Epidermal melanocyte (primary cell): ENCODE results near the gene DES.
"Not testable (repeated sequence)": the region's sequence is repeated elsewhere in the genome, so short reads cannot be mapped to it uniquely, and the experiment has no call there.

Source experiments
- DNase-seq: peaks from one replicate; pipeline ENCODE4 v3.0.0; 2011; ENCODE audit warnings: low spot score; ENCODE audit not compliant: insufficient read length

DES gene

DNA sequence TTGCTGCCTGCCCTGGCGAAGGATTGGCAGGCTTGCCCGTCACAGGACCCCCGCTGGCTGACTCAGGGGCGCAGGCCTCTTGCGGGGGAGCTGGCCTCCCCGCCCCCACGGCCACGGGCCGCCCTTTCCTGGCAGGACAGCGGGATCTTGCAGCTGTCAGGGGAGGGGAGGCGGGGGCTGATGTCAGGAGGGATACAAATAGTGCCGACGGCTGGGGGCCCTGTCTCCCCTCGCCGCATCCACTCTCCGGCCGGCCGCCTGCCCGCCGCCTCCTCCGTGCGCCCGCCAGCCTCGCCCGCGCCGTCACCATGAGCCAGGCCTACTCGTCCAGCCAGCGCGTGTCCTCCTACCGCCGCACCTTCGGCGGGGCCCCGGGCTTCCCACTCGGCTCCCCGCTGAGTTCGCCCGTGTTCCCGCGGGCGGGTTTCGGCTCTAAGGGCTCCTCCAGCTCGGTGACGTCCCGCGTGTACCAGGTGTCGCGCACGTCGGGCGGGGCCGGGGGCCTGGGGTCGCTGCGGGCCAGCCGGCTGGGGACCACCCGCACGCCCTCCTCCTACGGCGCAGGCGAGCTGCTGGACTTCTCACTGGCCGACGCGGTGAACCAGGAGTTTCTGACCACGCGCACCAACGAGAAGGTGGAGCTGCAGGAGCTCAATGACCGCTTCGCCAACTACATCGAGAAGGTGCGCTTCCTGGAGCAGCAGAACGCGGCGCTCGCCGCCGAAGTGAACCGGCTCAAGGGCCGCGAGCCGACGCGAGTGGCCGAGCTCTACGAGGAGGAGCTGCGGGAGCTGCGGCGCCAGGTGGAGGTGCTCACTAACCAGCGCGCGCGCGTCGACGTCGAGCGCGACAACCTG is at the start of gene DES:
DES (plus strand) TSS at position 223 of the 857 bp plus-strand sequence; CDS start at position 309, 86 bp downstream.
- no peak for DNase-seq

DNA sequence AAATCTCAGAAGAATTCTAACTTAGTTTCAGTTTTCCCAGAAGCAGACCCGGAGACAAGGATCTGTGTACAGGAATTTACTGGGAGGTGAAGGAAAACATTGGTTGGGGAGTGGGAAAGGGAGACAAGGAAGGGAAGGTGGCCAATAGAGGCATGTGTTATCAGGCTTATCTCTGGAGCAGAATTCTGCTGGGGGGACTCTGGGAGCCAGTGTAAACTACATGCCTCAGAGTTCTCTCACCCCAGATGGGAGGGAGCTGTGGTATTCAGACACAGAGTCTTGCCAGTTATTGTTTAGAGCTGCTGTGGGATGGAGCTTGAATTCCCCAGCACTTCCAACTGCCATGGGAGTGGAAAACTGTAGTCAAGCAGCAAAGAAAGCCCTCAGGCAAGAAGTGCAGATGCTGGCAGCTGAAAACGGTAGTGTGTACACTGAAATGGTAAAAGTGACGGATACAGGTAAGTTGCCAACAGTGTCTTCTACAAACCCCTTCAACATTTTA is 49.4 kb upstream of the DES start:
- DNase-seq, result no peak

DNA sequence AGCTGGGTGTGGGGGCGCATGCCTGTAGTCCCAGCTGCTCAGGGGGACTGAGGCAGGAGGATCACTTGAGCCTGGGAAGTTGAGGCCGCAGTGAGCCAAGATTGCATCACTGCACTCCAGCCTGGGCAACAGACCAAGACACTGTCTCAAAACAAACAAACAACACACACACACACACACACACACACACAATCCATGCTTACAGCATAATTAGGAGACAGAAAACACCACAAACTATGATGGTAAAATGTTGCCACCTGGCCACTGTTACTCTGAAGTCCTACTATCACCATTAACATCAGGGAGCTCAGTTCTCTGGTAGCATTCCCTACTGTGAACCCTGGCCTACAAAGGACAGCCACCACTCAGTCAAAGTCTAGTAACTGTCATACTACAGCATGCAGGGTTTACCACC is 48.7 kb upstream of the DES start:
- no peak for DNase-seq

GRCh38 chr2:219378163-219378851 is 39.9 kb upstream of the DES start:
- DNase-seq, result no peak

- no peak for DNase-seq
Measured at GRCh38 chr2:219380926-219381325, 37.3 kb upstream of the DES start.

DNA sequence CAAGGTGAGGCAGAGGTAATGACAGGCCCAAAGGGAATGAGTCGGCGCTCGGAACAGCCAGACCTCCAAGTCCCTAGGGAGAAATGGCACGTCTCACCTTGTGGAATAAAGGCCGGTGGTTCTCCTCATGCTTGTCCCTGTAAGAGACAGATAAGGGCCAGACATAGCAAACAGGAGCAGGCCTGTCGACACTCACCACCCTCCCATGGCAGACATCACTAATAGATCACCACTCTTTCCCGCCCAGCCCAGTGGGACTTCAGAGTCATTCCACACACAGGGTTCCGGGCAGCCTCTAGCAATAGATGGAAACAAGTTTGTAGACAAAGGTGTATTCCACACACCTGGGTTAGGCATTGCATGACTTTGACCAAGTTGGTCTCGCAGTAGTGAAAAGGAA is 36.7 kb upstream of the DES start:
- no peak for DNase-seq

DNA sequence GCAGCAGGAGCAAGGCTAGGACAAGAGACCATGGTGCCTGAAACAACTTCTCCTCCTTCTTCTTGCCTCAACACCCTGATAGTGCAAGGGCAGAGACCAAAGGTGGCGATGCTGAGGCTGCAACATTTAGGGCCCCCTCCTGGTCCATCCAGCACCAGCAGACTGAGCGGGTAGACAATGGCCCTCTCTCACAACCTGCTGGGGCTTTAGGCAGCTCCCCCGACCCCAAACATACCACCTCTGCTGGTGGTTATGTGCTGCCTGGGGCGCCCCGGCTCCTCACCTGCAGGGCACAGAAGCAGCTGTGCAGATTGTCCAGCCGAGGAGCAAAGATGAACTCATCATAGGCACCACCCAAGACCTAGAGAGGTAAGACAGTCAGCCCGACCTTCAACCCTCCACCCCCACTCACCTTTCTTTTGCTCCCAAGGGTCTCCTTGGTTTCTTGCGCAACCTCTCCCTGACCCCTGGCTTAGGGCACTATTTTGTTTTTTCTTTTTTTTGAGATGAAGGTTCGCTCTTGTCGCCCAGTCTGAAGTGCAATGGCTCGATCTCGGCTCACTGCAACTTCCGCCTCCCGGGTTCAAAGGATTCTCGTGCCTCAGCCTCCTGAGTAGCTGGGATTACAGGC is 34.0 kb upstream of the DES start:
- no peak for DNase-seq

- DNase-seq, result no peak
Measured at GRCh38 chr2:219384859-219385258, 33.3 kb upstream of the DES start.

DNA sequence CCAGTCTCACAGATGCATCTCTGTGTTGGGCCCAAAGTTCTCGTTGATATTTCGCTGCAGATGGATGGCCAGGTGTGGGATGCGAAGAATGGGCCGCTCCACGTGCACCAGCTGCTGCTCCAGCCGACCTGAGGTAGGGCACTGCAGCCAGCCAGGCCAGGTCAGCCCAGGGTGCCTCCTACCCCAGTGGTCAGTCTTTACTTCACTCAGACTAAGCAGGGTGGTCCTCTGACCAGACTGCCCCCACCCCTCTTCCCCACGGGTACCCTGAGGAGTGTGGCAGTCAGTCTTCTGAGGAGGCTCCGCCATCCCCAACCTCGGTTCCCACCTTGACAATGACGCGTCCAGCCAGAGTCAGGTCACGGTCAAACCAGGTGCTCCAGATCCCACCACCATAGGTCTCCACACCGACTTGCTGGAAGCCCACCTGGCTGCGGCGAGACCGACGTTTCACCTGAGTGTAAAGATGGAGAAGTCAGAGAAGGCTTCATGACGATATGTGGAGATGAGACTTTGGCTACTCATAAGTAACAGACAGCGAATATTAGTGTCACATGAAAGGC is 32.1 kb upstream of the DES start:
- DNase-seq, result no peak

DNA sequence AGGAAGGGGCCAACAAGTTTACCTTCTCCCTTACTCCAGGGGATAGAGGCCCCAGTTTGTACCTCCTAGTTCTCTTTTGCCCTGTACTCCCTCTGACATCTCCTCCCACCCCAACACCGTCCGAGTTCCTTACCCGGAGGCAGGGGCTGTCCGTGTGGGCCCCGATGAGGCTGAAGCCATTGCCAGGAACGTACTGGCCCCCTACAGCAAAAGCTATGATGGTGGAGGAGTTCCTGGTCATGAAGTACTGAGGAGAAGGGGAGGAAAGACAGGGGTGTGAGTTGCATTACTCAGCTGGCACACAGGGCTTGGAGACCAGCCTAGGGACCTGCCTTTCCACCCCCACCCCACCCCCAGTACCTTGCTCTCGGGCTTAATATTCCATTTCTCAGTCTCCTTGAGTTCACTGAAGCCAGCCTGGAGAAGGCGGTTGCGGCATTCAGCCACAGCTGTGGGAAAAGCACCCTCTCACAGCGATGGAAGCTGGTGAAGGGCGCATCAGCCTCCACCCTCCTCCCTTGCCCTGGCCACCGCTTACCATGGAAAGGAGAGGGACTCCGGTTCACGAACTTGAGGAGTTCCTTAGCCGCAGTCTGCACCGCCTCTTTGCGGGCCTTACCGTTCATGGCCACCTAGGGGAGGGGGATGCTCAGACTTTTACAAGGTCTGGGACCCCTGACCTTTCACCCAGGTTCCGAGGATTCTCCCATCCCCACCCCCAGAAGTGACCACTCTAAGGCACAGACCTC is 31.5 kb upstream of the DES start:
- no peak for DNase-seq

DNA sequence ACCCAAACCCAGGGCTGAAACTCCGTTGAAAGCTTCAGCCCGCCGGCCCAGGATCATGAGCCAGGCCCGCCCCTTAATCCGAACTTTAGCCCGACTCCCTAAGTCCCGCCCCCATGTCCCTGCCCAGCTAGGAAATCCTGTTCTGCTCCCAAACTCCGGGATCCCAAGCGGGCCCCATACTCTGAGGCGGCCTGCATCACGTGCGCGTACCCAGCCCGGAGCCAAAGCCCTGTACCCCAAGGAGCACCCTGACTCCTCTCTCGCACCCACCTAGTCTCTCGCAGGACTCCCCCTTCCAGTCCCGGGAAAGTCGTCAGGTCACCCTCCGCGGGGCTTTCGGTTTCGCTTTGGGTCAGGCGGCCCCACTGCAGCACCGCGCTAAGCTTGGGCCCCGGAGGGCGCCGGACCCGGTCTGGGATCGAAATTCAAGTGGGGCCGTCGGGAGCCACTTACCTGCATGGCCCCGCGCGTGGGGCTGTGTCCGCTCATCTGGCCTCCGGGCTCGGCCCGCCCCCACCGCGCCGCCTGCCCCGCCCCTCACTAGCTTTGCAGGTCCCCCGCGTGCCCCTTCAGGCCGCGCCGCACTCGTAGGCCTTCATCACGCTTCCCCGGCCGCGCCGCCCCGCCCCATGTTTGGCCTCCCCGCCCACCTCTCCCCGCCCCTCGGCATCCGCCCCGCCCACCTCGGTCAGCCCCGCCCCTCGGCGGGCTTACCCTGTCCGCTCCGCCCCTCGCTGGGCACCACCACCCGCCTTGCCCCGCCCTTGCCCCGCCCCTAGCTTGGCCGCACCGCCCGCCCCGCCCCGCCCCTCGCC is 30.7 kb upstream of the DES start, which contains the start of gene DNPEP:
DNPEP (minus strand) TSS at position 607 of the 815 bp plus-strand sequence; CDS start at position 489, 118 bp downstream.
- peak; percentile 72 for DNase-seq

DNA sequence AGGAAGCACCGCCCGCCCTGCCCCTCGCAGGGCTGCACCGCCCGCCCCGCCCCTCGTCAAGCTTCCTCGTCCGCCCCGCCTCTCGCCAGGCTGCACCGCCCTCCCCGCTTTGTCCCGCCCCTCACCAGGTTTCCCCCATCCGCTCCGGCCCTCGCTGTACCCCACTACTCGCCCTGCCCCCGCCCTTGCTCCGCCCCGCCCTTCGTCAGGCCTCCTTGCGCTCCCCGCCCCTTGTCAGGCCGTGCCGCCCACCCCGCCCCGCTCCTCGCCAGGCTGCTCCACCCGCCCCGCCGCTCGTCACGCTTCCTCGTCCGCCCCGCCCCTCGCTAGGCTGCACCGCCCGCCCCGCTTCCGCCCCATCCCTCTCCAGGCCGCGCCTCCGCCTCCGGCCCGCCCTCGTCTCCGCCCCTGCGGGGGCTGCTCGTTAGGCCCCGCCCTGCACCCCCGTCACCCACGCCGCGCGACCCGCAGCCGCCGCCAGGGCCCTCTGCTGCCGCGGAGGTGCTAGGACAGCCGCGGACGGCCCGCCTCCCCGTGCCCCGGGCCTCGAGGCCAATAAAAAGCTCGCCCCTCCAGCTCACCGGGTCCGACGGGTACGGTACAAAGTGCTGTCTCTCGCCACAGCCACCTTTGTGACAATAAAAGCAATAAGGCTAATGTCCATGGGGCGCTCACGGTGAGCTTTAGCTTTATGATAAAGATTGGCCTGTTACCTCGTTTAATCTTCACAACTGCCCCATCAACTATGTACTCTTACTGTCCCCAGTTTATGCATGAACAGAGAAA is 29.9 kb upstream of the DES start:
- peak; percentile 81 for DNase-seq

GRCh38 chr2:219388907-219389156 is 29.3 kb upstream of the DES start:
- no peak for DNase-seq

DNA sequence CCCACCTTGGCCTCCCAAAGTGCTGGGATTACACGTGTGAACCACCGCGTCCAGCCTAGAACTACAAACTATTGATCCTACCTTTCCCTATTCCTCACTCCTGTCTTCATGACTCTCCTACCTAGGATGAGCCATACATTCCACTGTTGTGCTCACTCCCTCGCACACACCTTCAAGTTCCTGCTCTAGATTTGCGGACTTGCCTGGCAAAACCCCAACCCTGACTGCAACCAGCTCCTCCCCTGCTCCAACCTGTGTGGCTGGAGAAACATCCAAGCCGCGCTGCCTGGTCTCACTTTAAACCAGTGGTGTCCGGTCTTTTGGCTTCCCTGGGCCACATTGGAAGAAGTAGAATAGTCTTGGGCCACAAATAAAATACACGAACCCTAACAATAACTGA is 25.4 kb upstream of the DES start:
- no peak for DNase-seq

GRCh38 chr2:219395056-219395455 is 23.1 kb upstream of the DES start:
- not testable (repeated sequence) for DNase-seq

GRCh38 chr2:219395609-219396008 is 22.6 kb upstream of the DES start:
- DNase-seq, result no peak

- DNase-seq, result no peak
Measured at GRCh38 chr2:219396863-219397457, 21.2 kb upstream of the DES start.

DNA sequence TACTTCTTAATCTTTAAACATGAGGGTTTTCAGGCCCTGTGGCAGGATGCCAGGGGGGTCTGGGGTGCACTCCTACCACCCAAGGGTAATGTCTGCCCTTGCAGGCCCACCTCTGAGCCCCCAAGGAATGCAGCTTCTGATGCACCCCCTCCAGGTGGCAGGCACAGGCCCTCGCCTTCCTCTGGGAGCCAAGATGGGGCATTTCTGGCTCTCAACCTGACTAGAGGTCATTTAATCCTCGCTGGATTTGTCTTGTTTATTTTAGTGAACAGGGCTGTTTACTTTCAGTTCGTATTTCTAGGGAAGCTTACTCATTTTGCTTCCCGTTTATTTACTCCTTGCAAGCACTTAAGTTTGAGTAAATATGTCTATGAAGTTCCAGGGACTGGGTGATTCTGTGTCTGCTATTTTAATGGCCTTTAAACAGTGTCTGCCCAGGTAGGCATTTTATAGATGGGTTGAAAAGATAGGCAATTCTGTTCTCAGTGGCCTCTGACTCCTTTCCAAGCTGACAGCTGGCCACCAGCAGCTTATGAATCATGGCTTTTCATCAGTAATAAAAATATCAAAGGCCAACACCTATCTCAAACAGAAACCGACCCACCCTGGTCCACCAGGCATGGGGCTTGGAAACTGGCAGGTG is 19.3 kb upstream of the DES start:
- no peak for DNase-seq
